GM12878 (cell line): ENCODE results near the gene ERCC3. TPM values are rescaled to one million over a fixed set of nuclear protein-coding genes. Genes with fewer than 3 reads are reported as not detected.

Source experiments
- ATAC-seq: fragments of 200-7000 bp; cut with Tn5 transposase; 3 replicates; pipeline ENCODE4 v1.9.1; 2020; ENCODE audit warnings: mild to moderate bottlenecking, moderate library complexity
- BruUV-seq: library from RNA; stranded (reverse); fragments of 400-500 nt; replicated peaks from 2 replicates; lab custom pipeline; 2021; lab: Mats Ljungman, UMichigan
- CTCF ChIA-PET: fragments of 300-600 bp; sonication (Branson Sonifier 250); formaldehyde crosslinking; extraction: SDS; loops from one replicate; lab custom pipeline; 2021; ENCODE audit warnings: inconsistent platforms; lab: Yijun Ruan, JAX
- POLR2A ChIA-PET: fragments of 350-600 bp; formaldehyde crosslinking; extraction: SDS; loops from one replicate; lab custom pipeline; 2021; ENCODE audit warnings: inconsistent platforms; lab: Charles Lee
- RAD21 ChIA-PET: fragments of 300-600 bp; sonication (Branson Sonifier 250); formaldehyde crosslinking; loops from one replicate; lab custom pipeline; 2023; ENCODE audit warnings: antibody characterized with exemption; ENCODE audit not compliant: unreplicated experiment; lab: Charles Lee
- SMC1A ChIA-PET: fragments of 300-600 bp; sonication (Branson Sonifier 250); formaldehyde crosslinking; loops from one replicate; lab custom pipeline; 2023; ENCODE audit not compliant: unreplicated experiment, uncharacterized antibody; lab: Charles Lee
- DNase-seq: peaks from one replicate; pipeline ENCODE4 v3.0.0-alpha.2; 2011; ENCODE audit warnings: low read depth, low spot score
- FAIRE-seq: peaks from 3 replicates; lab custom pipeline; 2011; peaks lifted over from hg19 to GRCh38; lab: Jason Lieb, UNC
- H2AFZ ChIP-seq: 2 replicates; pipeline ENCODE4 v1.6.0; 2011; ENCODE audit warnings: low read depth, low read length, control low read depth; ENCODE audit not compliant: control insufficient read depth
- H3K27ac ChIP-seq: 2 replicates; pipeline ENCODE4 v1.5.1; 2011; ENCODE audit warnings: control low read depth; ENCODE audit not compliant: control insufficient read depth, insufficient read depth
- H3K27me3 ChIP-seq, 2 experiments: replicated peaks in 1 of 2; 2 replicates each; pipeline versions ENCODE4 v1.6.0 to v1.6.1; 2011; ENCODE audit warnings: low read length in 1 of 2; ENCODE audit not compliant: control insufficient read depth in 2 of 2, insufficient read depth in 2 of 2
- H3K36me3 ChIP-seq, 2 experiments: 2 replicates each; pipeline ENCODE4 v1.5.1; 2011; ENCODE audit warnings: low read length in 1 of 2; ENCODE audit not compliant: control insufficient read depth in 2 of 2, insufficient read depth in 2 of 2
- H3K4me1 ChIP-seq: 2 replicates; pipeline ENCODE4 v1.6.1; 2011; ENCODE audit warnings: mild to moderate bottlenecking, low read length, moderate library complexity, mixed read lengths; ENCODE audit not compliant: control insufficient read depth, insufficient read depth
- H3K4me2 ChIP-seq: 2 replicates; pipeline ENCODE4 v1.6.0; 2011; ENCODE audit warnings: control low read depth; ENCODE audit not compliant: control insufficient read depth, insufficient read depth
- H3K4me3 ChIP-seq: fragments of 200-600 bp; sonication (generic); 2 replicates; pipeline ENCODE4 v1.5.1; 2016
- H3K79me2 ChIP-seq: 2 replicates; pipeline ENCODE4 v1.6.0; 2011; ENCODE audit warnings: low read length; ENCODE audit not compliant: control insufficient read depth, insufficient read depth
- H3K9ac ChIP-seq: 2 replicates; pipeline ENCODE4 v1.8.0; 2011; ENCODE audit warnings: low read length, control low read depth, mixed read lengths; ENCODE audit not compliant: control insufficient read depth, insufficient read depth
- H3K9me3 ChIP-seq: replicated peaks from 3 replicates; pipeline ENCODE4 v1.5.1; 2011; ENCODE audit warnings: mild to moderate bottlenecking, low read length; ENCODE audit not compliant: control insufficient read depth, insufficient read depth
- H4K20me1 ChIP-seq: 2 replicates; pipeline ENCODE4 v1.6.0; 2011; ENCODE audit not compliant: control insufficient read depth, insufficient read depth
- BCL11A ChIP-seq: IDR thresholded peaks from 2 replicates; pipeline ENCODE4 v1.6.1; 2011; ENCODE audit warnings: low read depth, low read length
- GABPA ChIP-seq: IDR thresholded peaks from 2 replicates; pipeline ENCODE4 v1.6.1; 2014; ENCODE audit warnings: antibody characterized with exemption, low read depth, mild to moderate bottlenecking, inconsistent platforms
- HDGF ChIP-seq: fragments of 450-650 bp; IDR thresholded peaks from 2 replicates; pipeline ENCODE4 v1.6.1; 2016; ENCODE audit warnings: antibody characterized with exemption
- IRF3 ChIP-seq: fragments of 450-650 bp; IDR thresholded peaks from 2 replicates; pipeline ENCODE4 v1.6.1; 2014; ENCODE audit warnings: mild to moderate bottlenecking
- MTA3 ChIP-seq: IDR thresholded peaks from 2 replicates; pipeline ENCODE4 v1.6.1; 2012; ENCODE audit warnings: low read length, inconsistent platforms, borderline replicate concordance
- NFIC ChIP-seq: IDR thresholded peaks from 2 replicates; pipeline ENCODE4 v1.6.1; 2012; ENCODE audit warnings: low read depth, mild to moderate bottlenecking, inconsistent platforms, low read length, moderate library complexity
- NFYA ChIP-seq: IDR thresholded peaks from 2 replicates; pipeline ENCODE4 v1.6.1; 2011; ENCODE audit warnings: low read depth, mild to moderate bottlenecking, low read length, improper control_type of control experiment, borderline replicate concordance
- RUNX3 ChIP-seq: IDR thresholded peaks from 2 replicates; pipeline ENCODE4 v1.6.1; 2012; ENCODE audit warnings: low read length, inconsistent platforms
- SP1 ChIP-seq: IDR thresholded peaks from one replicate; pipeline ENCODE4 v1.6.1; 2011; ENCODE audit warnings: low read depth, low read length
- WRNIP1 ChIP-seq: IDR thresholded peaks from 2 replicates; pipeline ENCODE4 v1.6.1; 2011; ENCODE audit warnings: low read depth, low read length, improper control_type of control experiment, borderline replicate concordance
- YBX1 ChIP-seq: fragments of 450-650 bp; IDR thresholded peaks from 2 replicates; pipeline ENCODE4 v1.6.1; 2016; ENCODE audit warnings: antibody characterized with exemption
- WGBS: methylation state at CpG from one replicate; pipeline ENCODE4 v1.1.6; 2016; ENCODE audit warnings: low lambda C conversion rate; ENCODE audit not compliant: insufficient replicate concordance, insufficient coverage; ENCODE audit errors: missing lambda C conversion rate; 5-methylcytosine and 5-hydroxymethylcytosine counted together
- in situ Hi-C: fragments of 300-500 bp; cut with MboI; formaldehyde crosslinking; loops from 9 replicates; pipeline ENCODE4 v1.14.3; 2018; ENCODE audit warnings: mixed read lengths
- intact Hi-C: fragments of 100-400 bp; cut with micrococcal nuclease; formaldehyde crosslinking; loops from one replicate; pipeline ENCODE4 v1.14.2; 2022; ENCODE audit not compliant: unreplicated experiment
- polyA plus RNA-seq, 11 experiments: library from polyadenylated mRNA; depleted of rRNA in 4 of 11; unstranded in 6 of 11; stranded (reverse) in 5 of 11; fragments of >200 nt; fragmentation: Nextera tagmentation in 4 of 11; fragmentation: Illumina TruSeq in 1 of 11; extraction: Ambion mirVana in 4 of 11; extraction: Trizol in 1 of 11; gene quantifications; 1 replicate in 1 of 11; 2 replicates in 10 of 11; pipeline versions ENCODE4 v1.2.1 to v1.2.3, GENCODE V29; 2011 to 2016; ENCODE audit warnings: inconsistent platforms in 2 of 11, missing spikeins in 2 of 11, low read depth in 1 of 11
- total RNA-seq, 4 experiments: library from RNA; depleted of rRNA in 3 of 4; stranded (reverse); fragments of >200 nt in 3 of 4; fragmentation: Illumina TruSeq in 1 of 4; extraction: Trizol in 1 of 4; gene quantifications; 2 replicates each; pipeline versions ENCODE4 v1.2.1 to v1.2.3, GENCODE V29; 2013 to 2021
- TF ChIP-seq, protein P1 (sequence below): IDR thresholded peaks from 2 replicates; pipeline ENCODE4 v1.6.1; 2012; ENCODE audit warnings: mild to moderate bottlenecking, low read depth, low read length
- TF ChIP-seq, protein P2 (sequence below): fragments of 450-650 bp; IDR thresholded peaks from 2 replicates; pipeline ENCODE4 v1.6.1; 2018; ENCODE audit warnings: mild to moderate bottlenecking, low read depth, moderate library complexity; ENCODE audit not compliant: partially characterized antibody
- TF ChIP-seq, protein P3 (sequence below): IDR thresholded peaks from 2 replicates; pipeline ENCODE4 v1.6.1; 2011; ENCODE audit warnings: low read depth, low read length, improper control_type of control experiment, borderline replicate concordance
- TF ChIP-seq, protein P4 (sequence below): IDR thresholded peaks from 2 replicates; pipeline ENCODE4 v1.6.1; 2011; ENCODE audit warnings: mild to moderate bottlenecking, low read depth, low read length, moderate library complexity; ENCODE audit not compliant: insufficient replicate concordance

The ERCC3 gene
- total and polyA plus RNA-seq, 10 of the 15 experiments (the other 5 are each of a cell fraction or from before 2014, with no cell fraction given): 17.1 to 64.8 (median 42.8) TPM

DNA sequence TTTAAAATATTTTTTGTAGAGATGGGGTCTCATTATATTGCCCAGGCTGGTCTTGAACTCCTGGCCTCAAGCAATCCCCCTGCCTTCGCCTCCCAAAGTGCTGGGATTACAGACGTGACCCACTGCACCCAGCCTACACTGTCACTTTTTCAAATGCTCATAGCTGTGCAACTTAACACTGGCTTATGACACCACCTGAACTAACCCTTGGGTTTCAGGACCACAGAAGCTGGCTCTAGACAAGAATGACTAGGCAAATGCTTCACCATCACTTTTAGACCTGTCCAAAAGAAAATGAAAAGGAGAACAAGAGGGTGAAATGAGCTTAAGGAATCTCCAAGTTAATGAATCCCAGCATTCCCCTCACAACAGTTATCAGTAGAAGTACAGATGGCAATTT, 13.3 kb downstream of the ERCC3 start:
- intact Hi-C loops: no loop called here
- peaks cover 4% of the 10 kb centered on the region for H3K9me3 ChIP-seq
- POLR2A ChIA-PET: interaction anchor here (1.3 kb wide), 1 partner anchor 12 kb away, joined by 4 read pairs; no protein-coding TSS in a partner anchor
- H3K4me2 ChIP-seq: no peak overlapping the region
- peaks cover 6% of the 10 kb centered on the region; the same call in 1 of the 2 replicates for H3K4me1 ChIP-seq
- CTCF ChIA-PET: interaction anchor here (1.4 to 1.6 kb wide), 2 partner anchors 10 to 13 kb away, joined by 3 to 4 read pairs; partner anchors contain the start of gene ERCC3
- peaks cover 5% of the 10 kb centered on the region for H3K79me2 ChIP-seq
- BruUV-seq: no TSS peak
- H3K36me3 ChIP-seq: peaks cover 17 to 44% of the 10 kb centered on the region in 2 experiments
- no peaks in the 10 kb centered on the region; the same call in 1 of the 2 replicates for H4K20me1 ChIP-seq
- H3K9ac ChIP-seq: no peak overlapping the region
- 100% methylated on average over 2 of the region's 2 CpGs for WGBS
- DNase-seq (no peak), FAIRE-seq (no peak), ATAC-seq (no peak)
- H2AFZ ChIP-seq: no peak overlapping the region
- in situ Hi-C loops: no loop called here
- H3K27ac ChIP-seq: no peak overlapping the region
- no peak overlapping the region for H3K4me3 ChIP-seq
- H3K27me3 ChIP-seq: no peaks in the 10 kb centered on the region
- SMC1A ChIA-PET: interaction anchor here (1.0 kb wide), 1 partner anchor 13 kb away, joined by 3 read pairs; the partner anchor contains the start of gene ERCC3
- RAD21 ChIA-PET: interaction anchor here (0.5 to 1.3 kb wide), 2 partner anchors 13 to 14 kb away, joined by 3 read pairs; partner anchors contain the start of gene ERCC3
- TF ChIP-seq NFYA: no peak
- no peak for TF ChIP-seq BCL11A
- no peak for TF ChIP-seq RUNX3
- TF ChIP-seq WRNIP1: no peak
- TF ChIP-seq, protein P1, sequence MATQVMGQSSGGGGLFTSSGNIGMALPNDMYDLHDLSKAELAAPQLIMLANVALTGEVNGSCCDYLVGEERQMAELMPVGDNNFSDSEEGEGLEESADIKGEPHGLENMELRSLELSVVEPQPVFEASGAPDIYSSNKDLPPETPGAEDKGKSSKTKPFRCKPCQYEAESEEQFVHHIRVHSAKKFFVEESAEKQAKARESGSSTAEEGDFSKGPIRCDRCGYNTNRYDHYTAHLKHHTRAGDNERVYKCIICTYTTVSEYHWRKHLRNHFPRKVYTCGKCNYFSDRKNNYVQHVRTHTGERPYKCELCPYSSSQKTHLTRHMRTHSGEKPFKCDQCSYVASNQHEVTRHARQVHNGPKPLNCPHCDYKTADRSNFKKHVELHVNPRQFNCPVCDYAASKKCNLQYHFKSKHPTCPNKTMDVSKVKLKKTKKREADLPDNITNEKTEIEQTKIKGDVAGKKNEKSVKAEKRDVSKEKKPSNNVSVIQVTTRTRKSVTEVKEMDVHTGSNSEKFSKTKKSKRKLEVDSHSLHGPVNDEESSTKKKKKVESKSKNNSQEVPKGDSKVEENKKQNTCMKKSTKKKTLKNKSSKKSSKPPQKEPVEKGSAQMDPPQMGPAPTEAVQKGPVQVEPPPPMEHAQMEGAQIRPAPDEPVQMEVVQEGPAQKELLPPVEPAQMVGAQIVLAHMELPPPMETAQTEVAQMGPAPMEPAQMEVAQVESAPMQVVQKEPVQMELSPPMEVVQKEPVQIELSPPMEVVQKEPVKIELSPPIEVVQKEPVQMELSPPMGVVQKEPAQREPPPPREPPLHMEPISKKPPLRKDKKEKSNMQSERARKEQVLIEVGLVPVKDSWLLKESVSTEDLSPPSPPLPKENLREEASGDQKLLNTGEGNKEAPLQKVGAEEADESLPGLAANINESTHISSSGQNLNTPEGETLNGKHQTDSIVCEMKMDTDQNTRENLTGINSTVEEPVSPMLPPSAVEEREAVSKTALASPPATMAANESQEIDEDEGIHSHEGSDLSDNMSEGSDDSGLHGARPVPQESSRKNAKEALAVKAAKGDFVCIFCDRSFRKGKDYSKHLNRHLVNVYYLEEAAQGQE: no peak
- TF ChIP-seq, protein P2, sequence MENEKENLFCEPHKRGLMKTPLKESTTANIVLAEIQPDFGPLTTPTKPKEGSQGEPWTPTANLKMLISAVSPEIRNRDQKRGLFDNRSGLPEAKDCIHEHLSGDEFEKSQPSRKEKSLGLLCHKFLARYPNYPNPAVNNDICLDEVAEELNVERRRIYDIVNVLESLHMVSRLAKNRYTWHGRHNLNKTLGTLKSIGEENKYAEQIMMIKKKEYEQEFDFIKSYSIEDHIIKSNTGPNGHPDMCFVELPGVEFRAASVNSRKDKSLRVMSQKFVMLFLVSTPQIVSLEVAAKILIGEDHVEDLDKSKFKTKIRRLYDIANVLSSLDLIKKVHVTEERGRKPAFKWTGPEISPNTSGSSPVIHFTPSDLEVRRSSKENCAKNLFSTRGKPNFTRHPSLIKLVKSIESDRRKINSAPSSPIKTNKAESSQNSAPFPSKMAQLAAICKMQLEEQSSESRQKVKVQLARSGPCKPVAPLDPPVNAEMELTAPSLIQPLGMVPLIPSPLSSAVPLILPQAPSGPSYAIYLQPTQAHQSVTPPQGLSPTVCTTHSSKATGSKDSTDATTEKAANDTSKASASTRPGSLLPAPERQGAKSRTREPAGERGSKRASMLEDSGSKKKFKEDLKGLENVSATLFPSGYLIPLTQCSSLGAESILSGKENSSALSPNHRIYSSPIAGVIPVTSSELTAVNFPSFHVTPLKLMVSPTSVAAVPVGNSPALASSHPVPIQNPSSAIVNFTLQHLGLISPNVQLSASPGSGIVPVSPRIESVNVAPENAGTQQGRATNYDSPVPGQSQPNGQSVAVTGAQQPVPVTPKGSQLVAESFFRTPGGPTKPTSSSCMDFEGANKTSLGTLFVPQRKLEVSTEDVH: no peak
- TF ChIP-seq NFIC: no peak
- TF ChIP-seq, protein P3, sequence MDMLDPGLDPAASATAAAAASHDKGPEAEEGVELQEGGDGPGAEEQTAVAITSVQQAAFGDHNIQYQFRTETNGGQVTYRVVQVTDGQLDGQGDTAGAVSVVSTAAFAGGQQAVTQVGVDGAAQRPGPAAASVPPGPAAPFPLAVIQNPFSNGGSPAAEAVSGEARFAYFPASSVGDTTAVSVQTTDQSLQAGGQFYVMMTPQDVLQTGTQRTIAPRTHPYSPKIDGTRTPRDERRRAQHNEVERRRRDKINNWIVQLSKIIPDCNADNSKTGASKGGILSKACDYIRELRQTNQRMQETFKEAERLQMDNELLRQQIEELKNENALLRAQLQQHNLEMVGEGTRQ: no peak
- no peak for TF ChIP-seq HDGF
- TF ChIP-seq GABPA: no peak
- TF ChIP-seq, protein P4, sequence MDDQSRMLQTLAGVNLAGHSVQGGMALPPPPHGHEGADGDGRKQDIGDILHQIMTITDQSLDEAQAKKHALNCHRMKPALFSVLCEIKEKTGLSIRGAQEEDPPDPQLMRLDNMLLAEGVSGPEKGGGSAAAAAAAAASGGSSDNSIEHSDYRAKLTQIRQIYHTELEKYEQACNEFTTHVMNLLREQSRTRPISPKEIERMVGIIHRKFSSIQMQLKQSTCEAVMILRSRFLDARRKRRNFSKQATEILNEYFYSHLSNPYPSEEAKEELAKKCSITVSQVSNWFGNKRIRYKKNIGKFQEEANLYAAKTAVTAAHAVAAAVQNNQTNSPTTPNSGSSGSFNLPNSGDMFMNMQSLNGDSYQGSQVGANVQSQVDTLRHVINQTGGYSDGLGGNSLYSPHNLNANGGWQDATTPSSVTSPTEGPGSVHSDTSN: no peak
- no peak for TF ChIP-seq IRF3
- no peak for TF ChIP-seq SP1
- TF ChIP-seq MTA3: no peak
- no peak for TF ChIP-seq YBX1
